Chondrocyte (in vitro differentiated cells): Measurements from ENCODE around the gene SEPTIN11. TPM values are rescaled to one million over a fixed set of nuclear protein-coding genes. Genes with fewer than 3 reads are reported as not detected.

Experiments used
- DNase-seq: peaks from one replicate; pipeline ENCODE4 v3.0.0; 2021; ENCODE audit warnings: mixed read lengths, low spot score
- H3K27ac Mint-ChIP-seq: one replicate; pipeline ENCODE4 v1.8.0; 2021; ENCODE audit warnings: mild to moderate bottlenecking, moderate library complexity, mixed read lengths; ENCODE audit not compliant: unreplicated experiment
- H3K27me3 Mint-ChIP-seq: 2 replicates; pipeline ENCODE4 v1.8.0; 2021; ENCODE audit warnings: low read depth, mixed read lengths
- H3K36me3 Mint-ChIP-seq: 2 replicates; pipeline ENCODE4 v1.8.0; 2021; ENCODE audit warnings: low read depth, mixed read lengths
- H3K4me1 Mint-ChIP-seq: 2 replicates; pipeline ENCODE4 v1.8.0; 2021; ENCODE audit warnings: low read depth, mild to moderate bottlenecking, mixed read lengths
- H3K4me3 Mint-ChIP-seq: one replicate; pipeline ENCODE4 v1.8.0; 2021; ENCODE audit warnings: mild to moderate bottlenecking, moderate library complexity, mixed read lengths; ENCODE audit not compliant: unreplicated experiment
- H3K9me3 Mint-ChIP-seq: 2 replicates; pipeline ENCODE4 v1.8.0; 2021; ENCODE audit warnings: low read depth, mixed read lengths
- total RNA-seq: library from RNA; stranded (reverse); gene quantifications from 3 replicates; pipeline ENCODE4 v1.2.1, GENCODE V29; 2021
- TF ChIP-seq, protein P1 (sequence below): fragments of 200-600 bp; sonication (generic); IDR thresholded peaks from 2 replicates; pipeline ENCODE4 v1.5.0; 2021; ENCODE audit warnings: antibody characterized with exemption, mild to moderate bottlenecking, moderate library complexity

Gene SEPTIN11
- total RNA-seq, 1 donor from 2014 or later = 718 TPM

DNA sequence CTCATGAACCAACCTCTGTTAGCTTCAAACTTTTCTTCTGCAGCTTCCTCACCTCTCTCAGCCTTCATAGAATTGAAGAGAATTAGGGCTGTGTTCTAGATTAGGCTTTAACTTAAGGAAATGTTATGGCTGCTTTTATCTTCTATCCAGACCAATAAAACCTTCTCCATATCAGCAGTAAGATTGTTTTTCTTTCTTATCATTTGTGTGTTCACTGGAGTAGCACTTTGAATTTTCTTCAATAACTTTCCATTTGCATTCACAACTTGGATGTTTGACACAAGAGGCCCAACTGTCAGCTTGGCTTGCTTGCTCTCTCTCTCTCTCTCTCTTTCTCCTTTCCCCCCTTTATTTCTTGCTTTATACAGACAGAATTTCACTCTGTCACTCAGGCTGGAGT lies 28.8 kb upstream of the SEPTIN11 start:
- no peak for DNase-seq
- no peaks in the 10 kb centered on the region for H3K4me1 Mint-ChIP-seq
- H3K4me3 Mint-ChIP-seq = no peak overlapping the region
- H3K36me3 Mint-ChIP-seq = no peaks in the 10 kb centered on the region
- no peaks in the 10 kb centered on the region for H3K27me3 Mint-ChIP-seq
- H3K9me3 Mint-ChIP-seq = no peaks in the 10 kb centered on the region
- H3K27ac Mint-ChIP-seq = no peak overlapping the region
- TF ChIP-seq, protein P1, sequence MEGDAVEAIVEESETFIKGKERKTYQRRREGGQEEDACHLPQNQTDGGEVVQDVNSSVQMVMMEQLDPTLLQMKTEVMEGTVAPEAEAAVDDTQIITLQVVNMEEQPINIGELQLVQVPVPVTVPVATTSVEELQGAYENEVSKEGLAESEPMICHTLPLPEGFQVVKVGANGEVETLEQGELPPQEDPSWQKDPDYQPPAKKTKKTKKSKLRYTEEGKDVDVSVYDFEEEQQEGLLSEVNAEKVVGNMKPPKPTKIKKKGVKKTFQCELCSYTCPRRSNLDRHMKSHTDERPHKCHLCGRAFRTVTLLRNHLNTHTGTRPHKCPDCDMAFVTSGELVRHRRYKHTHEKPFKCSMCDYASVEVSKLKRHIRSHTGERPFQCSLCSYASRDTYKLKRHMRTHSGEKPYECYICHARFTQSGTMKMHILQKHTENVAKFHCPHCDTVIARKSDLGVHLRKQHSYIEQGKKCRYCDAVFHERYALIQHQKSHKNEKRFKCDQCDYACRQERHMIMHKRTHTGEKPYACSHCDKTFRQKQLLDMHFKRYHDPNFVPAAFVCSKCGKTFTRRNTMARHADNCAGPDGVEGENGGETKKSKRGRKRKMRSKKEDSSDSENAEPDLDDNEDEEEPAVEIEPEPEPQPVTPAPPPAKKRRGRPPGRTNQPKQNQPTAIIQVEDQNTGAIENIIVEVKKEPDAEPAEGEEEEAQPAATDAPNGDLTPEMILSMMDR = no peak

DNA sequence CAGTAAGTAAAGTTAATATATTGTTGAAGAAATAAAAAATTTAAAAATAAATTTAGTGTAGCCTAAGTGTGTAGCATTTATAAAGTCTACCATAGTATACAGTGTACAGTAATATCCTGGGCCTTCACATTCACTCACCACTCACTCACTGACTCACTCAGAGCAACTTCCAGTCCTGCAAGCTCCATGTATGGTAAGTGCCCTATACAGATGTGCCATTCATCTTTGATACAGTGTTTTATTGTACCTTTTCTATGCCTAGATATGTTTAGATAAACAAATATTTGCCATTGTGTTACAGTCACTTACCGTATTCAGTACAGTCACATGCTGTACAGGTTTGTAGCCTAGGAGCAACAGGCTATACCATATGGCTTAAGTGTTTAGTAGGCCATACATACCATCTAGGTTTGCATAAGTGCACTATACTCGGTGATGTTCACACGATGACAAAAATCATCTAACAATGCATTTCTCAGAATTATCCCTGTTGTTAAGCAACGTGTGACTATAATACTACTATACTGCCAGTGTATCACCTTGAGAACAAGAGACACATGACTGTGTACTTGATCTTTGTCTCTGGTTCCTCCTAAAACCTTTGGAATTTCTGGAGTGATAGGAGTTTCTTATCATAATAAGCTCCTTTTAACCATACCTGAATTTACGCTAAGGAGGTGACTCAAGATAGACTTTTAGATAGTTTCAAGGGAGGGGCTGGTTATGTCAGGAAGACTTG lies 25.8 kb upstream of the SEPTIN11 start:
- H3K9me3 Mint-ChIP-seq = no peaks in the 10 kb centered on the region
- H3K4me3 Mint-ChIP-seq = no peak overlapping the region
- DNase-seq = no peak
- H3K4me1 Mint-ChIP-seq = no peaks in the 10 kb centered on the region
- no peaks in the 10 kb centered on the region for H3K27me3 Mint-ChIP-seq
- TF ChIP-seq, protein P1 = no peak
- H3K27ac Mint-ChIP-seq = no peak overlapping the region
- no peaks in the 10 kb centered on the region for H3K36me3 Mint-ChIP-seq

DNA sequence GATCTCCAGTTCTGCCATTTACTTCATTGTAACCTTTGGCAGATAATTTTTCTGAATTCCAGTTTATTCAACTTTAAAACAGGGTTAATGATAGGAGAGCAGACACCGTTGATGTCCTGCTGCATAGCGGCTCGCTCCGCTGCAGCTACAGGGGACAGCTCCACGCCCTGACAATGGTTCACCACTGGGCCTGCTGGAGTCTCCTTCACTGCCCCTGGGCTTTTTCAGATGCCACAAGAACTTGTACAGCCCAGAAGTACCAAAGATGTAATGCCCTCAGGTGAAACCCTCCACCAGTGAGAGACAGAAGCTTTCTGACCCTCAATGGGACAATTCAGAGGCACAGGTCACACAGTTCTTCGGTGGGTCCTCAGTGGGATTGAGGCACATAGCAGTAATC lies 22.7 kb upstream of the SEPTIN11 start:
- DNase-seq = no peak
- no peak overlapping the region for H3K27ac Mint-ChIP-seq
- no peaks in the 10 kb centered on the region for H3K9me3 Mint-ChIP-seq
- no peaks in the 10 kb centered on the region for H3K27me3 Mint-ChIP-seq
- no peaks in the 10 kb centered on the region for H3K36me3 Mint-ChIP-seq
- no peak overlapping the region for H3K4me3 Mint-ChIP-seq
- no peaks in the 10 kb centered on the region for H3K4me1 Mint-ChIP-seq
- TF ChIP-seq, protein P1 = no peak

DNA sequence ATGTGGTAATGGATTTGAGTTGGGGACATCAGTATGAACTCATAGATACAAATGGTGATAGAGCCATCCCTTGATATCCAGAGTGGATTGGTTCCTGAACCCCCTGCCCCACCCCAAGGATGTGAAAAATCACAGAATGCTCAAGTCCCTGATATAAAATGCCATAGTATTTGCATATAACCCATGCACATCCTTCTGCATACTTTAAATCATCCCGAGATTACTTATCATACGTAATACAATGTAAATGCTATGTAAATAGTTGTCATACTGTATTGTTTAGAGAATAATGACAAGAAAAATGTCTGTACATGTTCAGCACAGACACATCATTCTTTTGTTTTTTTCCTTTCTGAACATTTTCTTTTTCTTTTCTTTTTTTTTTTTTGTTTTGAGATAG lies 18.9 kb upstream of the SEPTIN11 start:
- H3K4me3 Mint-ChIP-seq = no peak overlapping the region
- H3K27me3 Mint-ChIP-seq = no peaks in the 10 kb centered on the region
- no peak overlapping the region for H3K27ac Mint-ChIP-seq
- TF ChIP-seq, protein P1 = no peak
- no peaks in the 10 kb centered on the region for H3K9me3 Mint-ChIP-seq
- no peak for DNase-seq
- H3K36me3 Mint-ChIP-seq = no peaks in the 10 kb centered on the region
- no peaks in the 10 kb centered on the region for H3K4me1 Mint-ChIP-seq

DNA sequence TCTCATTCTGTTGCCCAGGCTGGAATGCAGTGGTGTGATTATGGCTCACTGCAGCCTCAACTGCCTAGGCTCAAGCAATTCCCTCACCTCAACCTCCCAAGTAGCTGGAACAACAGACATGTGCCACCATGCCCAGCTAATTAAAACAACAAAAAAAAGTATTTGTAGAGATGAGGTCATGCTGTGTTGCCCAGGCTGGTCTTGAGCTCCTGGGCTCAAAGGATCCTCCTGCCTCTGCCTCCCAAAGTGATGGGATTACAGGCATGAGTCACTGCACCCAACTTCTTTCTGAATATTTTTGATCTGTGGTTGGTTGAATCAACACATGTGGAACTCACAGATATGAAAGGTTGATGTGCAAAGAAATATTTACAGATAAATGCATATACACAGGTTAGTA lies 18.5 kb upstream of the SEPTIN11 start:
- DNase-seq = no peak
- no peaks in the 10 kb centered on the region for H3K4me1 Mint-ChIP-seq
- TF ChIP-seq, protein P1 = no peak
- H3K9me3 Mint-ChIP-seq = no peaks in the 10 kb centered on the region
- H3K36me3 Mint-ChIP-seq = no peaks in the 10 kb centered on the region
- no peak overlapping the region for H3K27ac Mint-ChIP-seq
- no peak overlapping the region for H3K4me3 Mint-ChIP-seq
- H3K27me3 Mint-ChIP-seq = no peaks in the 10 kb centered on the region
